Erythroblast (primary cell): Measurements from ENCODE around the gene PDZD7.

Experiments used
- GATA1 ChIP-seq: IDR thresholded peaks from 2 replicates; pipeline ENCODE4 v1.6.1; 2011; ENCODE audit warnings: low read depth, mild to moderate bottlenecking, control low read depth, low read length, moderate library complexity
- POLR2A ChIP-seq: IDR thresholded peaks from 2 replicates; pipeline ENCODE4 v1.6.1; 2011; ENCODE audit warnings: mild to moderate bottlenecking, low read length

GRCh38 chr10:100988166-100988565 lies 42.8 kb downstream of the PDZD7 start:
- TF ChIP-seq POLR2A (no peak), GATA1 (no peak)
